HUDEP-2 (cell line): ENCODE measurements around the gene SSH3.

Experiments used
- DNase-seq, 76 experiments: peaks; one replicate each; lab custom pipeline; 2025; ENCODE audit not compliant: unreplicated experiment in 76 of 76; lab: John Stamatoyannopoulos, UW

SSH3 gene

GRCh38 chr11:67291481-67292381, 11.6 kb upstream of the SSH3 start:
- DNase-seq: no peak

- no peak for DNase-seq
These were observed 10.7 kb upstream of the SSH3 start for GRCh38 chr11:67292671-67293070.

GRCh38 chr11:67293090-67293489, 10.2 kb upstream of the SSH3 start:
- DNase-seq: peak in 2 of 76 experiments; percentile 10 to 23

GRCh38 chr11:67295846-67296245, 7.5 kb upstream of the SSH3 start:
- no peak for DNase-seq

- no peak for DNase-seq
These were observed 4.5 kb upstream of the SSH3 start for GRCh38 chr11:67298786-67299185.

GRCh38 chr11:67299471-67300191, 3.7 kb upstream of the SSH3 start:
- no peak for DNase-seq

GRCh38 chr11:67300256-67300755, 3.0 kb upstream of the SSH3 start:
- DNase-seq: no peak

GRCh38 chr11:67300756-67301312, 2.5 kb upstream of the SSH3 start:
- DNase-seq: no peak

- no peak for DNase-seq
These were observed 1.9 kb upstream of the SSH3 start for GRCh38 chr11:67301313-67301921.

GRCh38 chr11:67301951-67302516, 1.3 kb upstream of the SSH3 start:
- DNase-seq: no peak

- DNase-seq: no peak
These were observed 679 bp upstream of the SSH3 start for GRCh38 chr11:67302571-67303131.

GRCh38 chr11:67303835-67304411, 593 bp downstream of the SSH3 start:
- no peak for DNase-seq

GRCh38 chr11:67304511-67305113, 1.3 kb downstream of the SSH3 start:
- DNase-seq: no peak

GRCh38 chr11:67306769-67307544, 3.6 kb downstream of the SSH3 start:
- no peak for DNase-seq

GRCh38 chr11:67307545-67308001, 4.2 kb downstream of the SSH3 start:
- no peak for DNase-seq

GRCh38 chr11:67308031-67308866, 4.9 kb downstream of the SSH3 start:
- DNase-seq: no peak

- no peak for DNase-seq
These were observed 5.8 kb downstream of the SSH3 start for GRCh38 chr11:67309166-67309565.

- DNase-seq: no peak
These were observed 6.3 kb downstream of the SSH3 start for GRCh38 chr11:67309661-67310061.
